Endodermal cell (in vitro differentiated cells): Measurements from ENCODE around the gene CD34. TPM values are rescaled to one million over a fixed set of nuclear protein-coding genes. Genes with fewer than 3 reads are reported as not detected.

Experiments used
- DNase-seq: peaks from one replicate; pipeline ENCODE4 v3.0.0-alpha.2; 2017
- H3K27ac ChIP-seq: 2 replicates; pipeline ENCODE4 v1.5.1; 2013; ENCODE audit warnings: mild to moderate bottlenecking, low read depth, low read length, moderate library complexity
- H3K27me3 ChIP-seq: 2 replicates; pipeline ENCODE4 v1.6.1; 2013; ENCODE audit warnings: mild to moderate bottlenecking, low read length, moderate library complexity; ENCODE audit not compliant: insufficient read depth, control insufficient read depth, poor library complexity, severe bottlenecking
- H3K36me3 ChIP-seq: 2 replicates; pipeline ENCODE4 v1.7.0; 2013; ENCODE audit warnings: mild to moderate bottlenecking, low read length, moderate library complexity; ENCODE audit not compliant: control insufficient read depth, insufficient read depth
- H3K4me1 ChIP-seq: one replicate; pipeline ENCODE4 v1.7.0; 2013; ENCODE audit warnings: low read length; ENCODE audit not compliant: control insufficient read depth, insufficient read depth
- H3K4me3 ChIP-seq: 2 replicates; pipeline ENCODE4 v1.5.1; 2013; ENCODE audit warnings: mild to moderate bottlenecking, low read length, moderate library complexity
- H3K9ac ChIP-seq: 2 replicates; pipeline ENCODE4 v1.6.1; 2013; ENCODE audit warnings: mild to moderate bottlenecking, low read length, moderate library complexity; ENCODE audit not compliant: poor library complexity, severe bottlenecking; ENCODE audit errors: extremely low read depth
- H3K9me3 ChIP-seq: 2 replicates; pipeline ENCODE4 v1.6.1; 2013; ENCODE audit warnings: mild to moderate bottlenecking, low read length, moderate library complexity; ENCODE audit not compliant: control insufficient read depth
- H3K27ac Mint-ChIP-seq: 2 replicates; pipeline ENCODE4 v1.8.0; 2020; ENCODE audit warnings: mixed read lengths
- H3K27me3 Mint-ChIP-seq: 2 replicates; pipeline ENCODE4 v1.8.0; 2021; ENCODE audit warnings: mild to moderate bottlenecking, mixed read lengths; ENCODE audit not compliant: insufficient read depth
- H3K36me3 Mint-ChIP-seq: 2 replicates; pipeline ENCODE4 v1.8.0; 2020; ENCODE audit warnings: low read depth, mixed read lengths
- H3K4me1 Mint-ChIP-seq: 2 replicates; pipeline ENCODE4 v1.8.0; 2020; ENCODE audit warnings: mixed read lengths
- H3K4me3 Mint-ChIP-seq: 2 replicates; pipeline ENCODE4 v1.8.0; 2020; ENCODE audit warnings: mild to moderate bottlenecking, moderate library complexity, mixed read lengths
- H3K9me3 Mint-ChIP-seq: 2 replicates; pipeline ENCODE4 v1.8.0; 2020; ENCODE audit warnings: mild to moderate bottlenecking, mixed read lengths
- WGBS, 2 experiments: methylation state at CpG; one replicate each; pipeline versions ENCODE4 v1.1.5 to v1.1.7; 2013; ENCODE audit warnings: missing lambda C conversion rate in 2 of 2, mixed read lengths in 1 of 2; ENCODE audit not compliant: insufficient coverage in 1 of 2, insufficient read length in 1 of 2; 5-methylcytosine and 5-hydroxymethylcytosine counted together
- long read RNA-seq, 4 experiments: library from polyadenylated mRNA in 2 of 4; library from RNA in 1 of 4; library from capped mRNA in 1 of 4; stranded (forward) in 3 of 4; unstranded in 1 of 4; transcript quantifications; one replicate each; pipeline ENCODE4 v2.0.0, GENCODE V29; 2020 to 2021; ENCODE audit warnings: inconsistent platforms in 1 of 4
- polyA plus RNA-seq, 2 experiments: library from polyadenylated mRNA; stranded (reverse); fragments of 50-300 nt; gene quantifications; one replicate each; pipeline ENCODE4 v1.2.3, GENCODE V29; 2013
- total RNA-seq, 2 donors: library from RNA; stranded (reverse); fragmentation: NEBNext Ultra II Directional in 1 of 2; extraction: Animal tissue kit (Norgen Biotek cat#: 25700) in 1 of 2; gene quantifications; 2 replicates in 1 of 2; 3 replicates in 1 of 2; pipeline ENCODE4 v1.2.1, GENCODE V29; 2021
- TF ChIP-seq, protein P1 (sequence below): fragments of 200-600 bp; sonication (generic); conservative IDR thresholded peaks from 2 replicates; pipeline ENCODE4 v1.5.0; 2021; ENCODE audit warnings: antibody characterized with exemption, mild to moderate bottlenecking

CD34 gene
- total RNA-seq, result 1 to 10 TPM; 1.6 to 6.9 TPM
- polyA plus RNA-seq (2013, experiment 1 of 2), result 1.2 TPM
- 0.99 TPM for polyA plus RNA-seq (2013, experiment 2 of 2)
- long read RNA-seq, experiment 1, full-length matches to known transcripts, result 3 of 6 reads
- long read RNA-seq, experiment 1, partial matches to known transcripts, result 0 of 6 reads
- long read RNA-seq, experiment 1, other reads (novel, unspliced or antisense), result 3 of 6 reads
- long read RNA-seq, experiment 2, full-length matches to known transcripts, result 12 of 12 reads
- long read RNA-seq, experiment 2, partial matches to known transcripts, result 0 of 12 reads
- long read RNA-seq, experiment 2, other reads (novel, unspliced or antisense), result 0 of 12 reads
- long read RNA-seq, experiment 3, full-length matches to known transcripts, result 1 of 1 reads
- long read RNA-seq, experiment 3, partial matches to known transcripts, result 0 of 1 reads
- long read RNA-seq, experiment 3, other reads (novel, unspliced or antisense), result 0 of 1 reads
- long read RNA-seq, experiment 4, full-length matches to known transcripts, result 4 of 5 reads
- long read RNA-seq, experiment 4, partial matches to known transcripts, result 1 of 5 reads
- long read RNA-seq, experiment 4, other reads (novel, unspliced or antisense), result 0 of 5 reads

DNA sequence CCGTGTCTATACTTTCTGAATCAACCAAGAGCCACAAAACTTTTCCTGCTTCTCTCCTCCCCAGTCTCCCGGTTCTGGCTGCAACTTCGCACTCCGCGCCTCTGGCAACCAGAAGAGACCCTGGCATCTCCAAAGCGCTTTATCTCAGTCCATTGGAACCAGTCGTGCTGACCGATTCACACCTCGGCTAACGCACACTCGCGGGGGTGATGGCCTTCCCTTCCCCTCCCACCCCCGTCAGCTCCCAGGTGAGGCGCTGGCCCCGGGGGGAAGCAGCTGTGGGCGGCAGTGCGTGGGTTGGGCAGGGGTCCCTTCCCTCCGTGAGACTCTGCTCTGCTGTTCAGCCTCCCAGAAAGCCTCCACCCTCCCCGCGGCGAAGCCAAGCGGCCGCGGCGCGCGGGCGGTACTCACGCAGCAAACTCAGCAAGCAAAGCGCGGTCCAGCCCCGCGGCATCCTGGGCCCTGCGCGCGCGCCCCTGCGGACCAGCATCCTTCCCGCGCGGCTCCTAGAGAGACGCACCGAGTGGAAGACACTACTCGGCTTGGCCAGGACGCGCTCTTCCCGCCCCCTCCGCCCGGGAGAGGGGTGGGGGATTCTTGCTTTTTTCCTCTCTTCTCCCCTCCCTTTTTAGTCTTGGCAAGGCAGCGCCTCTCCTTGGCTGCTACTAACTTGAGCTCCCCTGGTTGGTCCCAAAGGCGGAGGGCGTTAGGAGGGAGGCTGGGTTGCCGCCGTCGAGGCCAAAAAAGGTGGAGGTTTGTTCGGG lies at the start of gene CD34:
Gene CD34 (minus strand): TSS at position 535 of the 764 bp plus-strand sequence. CDS start 45 bp downstream, at position 490.
- H3K4me3 ChIP-seq, result peak within 1 kb of the TSS; percentile 68
- H3K27me3 ChIP-seq, result peaks cover 47% of the 10 kb centered on the region

DNA sequence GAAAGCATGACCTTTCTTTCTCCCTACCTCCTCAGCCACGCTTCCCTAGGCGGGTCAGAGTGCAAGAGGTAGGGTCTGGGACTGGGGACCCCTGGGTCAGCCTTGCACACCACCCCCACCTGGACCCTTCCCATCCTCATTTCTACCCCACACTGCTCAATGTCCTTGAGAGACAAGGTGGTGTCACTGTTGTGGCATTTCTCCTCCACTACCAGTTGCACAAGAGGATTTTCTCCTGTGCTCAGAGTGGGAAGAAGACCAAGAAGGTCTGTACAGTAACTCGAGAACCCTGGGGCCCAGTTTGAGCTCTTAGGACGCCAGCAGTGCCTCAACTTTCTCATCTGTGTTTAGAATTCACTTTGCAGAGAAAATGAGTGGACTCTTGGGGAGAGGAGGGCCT lies 49.4 kb upstream of the CD34 start:
- Histone ChIP-seq H3K9me3 (peaks cover 19% of the 10 kb centered on the region), H3K4me1 (no peaks in the 10 kb centered on the region), H3K9ac (no peak overlapping the region), H3K27ac (no peak overlapping the region), H3K36me3 (no peaks in the 10 kb centered on the region), H3K4me3 (no peak overlapping the region), H3K27me3 (peaks cover 80% of the 10 kb centered on the region)
- Mint-ChIP-seq H3K36me3 (peaks cover 5% of the 10 kb centered on the region), H3K27me3 (peaks cover 84% of the 10 kb centered on the region), H3K9me3 (peaks cover 15% of the 10 kb centered on the region), H3K4me3 (no peak overlapping the region), H3K27ac (no peak overlapping the region), H3K4me1 (peaks cover 7% of the 10 kb centered on the region)
- TF ChIP-seq, protein P1, sequence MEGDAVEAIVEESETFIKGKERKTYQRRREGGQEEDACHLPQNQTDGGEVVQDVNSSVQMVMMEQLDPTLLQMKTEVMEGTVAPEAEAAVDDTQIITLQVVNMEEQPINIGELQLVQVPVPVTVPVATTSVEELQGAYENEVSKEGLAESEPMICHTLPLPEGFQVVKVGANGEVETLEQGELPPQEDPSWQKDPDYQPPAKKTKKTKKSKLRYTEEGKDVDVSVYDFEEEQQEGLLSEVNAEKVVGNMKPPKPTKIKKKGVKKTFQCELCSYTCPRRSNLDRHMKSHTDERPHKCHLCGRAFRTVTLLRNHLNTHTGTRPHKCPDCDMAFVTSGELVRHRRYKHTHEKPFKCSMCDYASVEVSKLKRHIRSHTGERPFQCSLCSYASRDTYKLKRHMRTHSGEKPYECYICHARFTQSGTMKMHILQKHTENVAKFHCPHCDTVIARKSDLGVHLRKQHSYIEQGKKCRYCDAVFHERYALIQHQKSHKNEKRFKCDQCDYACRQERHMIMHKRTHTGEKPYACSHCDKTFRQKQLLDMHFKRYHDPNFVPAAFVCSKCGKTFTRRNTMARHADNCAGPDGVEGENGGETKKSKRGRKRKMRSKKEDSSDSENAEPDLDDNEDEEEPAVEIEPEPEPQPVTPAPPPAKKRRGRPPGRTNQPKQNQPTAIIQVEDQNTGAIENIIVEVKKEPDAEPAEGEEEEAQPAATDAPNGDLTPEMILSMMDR, result no peak
- DNase-seq, result no peak
- 92% methylated on average over 4 of the region's 4 CpGs; no CpG with 5 or more reads in 1 of the 2 experiments for WGBS, 2 experiments

More for the DNA sequence above, at the start of gene CD34:
- H3K4me1 Mint-ChIP-seq, result peaks cover 14% of the 10 kb centered on the region
- peak within 1 kb of the TSS; percentile 45 for H3K4me3 Mint-ChIP-seq
- 4 to 13% methylated on average over 14 to 56 of the region's 56 CpGs for WGBS, 2 experiments
- no peaks in the 10 kb centered on the region for H3K9me3 Mint-ChIP-seq
- TF ChIP-seq, protein P1, result no peak
- Histone ChIP-seq H3K4me1 (no peaks in the 10 kb centered on the region), H3K36me3 (no peaks in the 10 kb centered on the region), H3K27ac (no peak within 1 kb of the TSS), H3K9ac (no peak within 1 kb of the TSS), H3K9me3 (no peaks in the 10 kb centered on the region)
- H3K36me3 Mint-ChIP-seq, result no peaks in the 10 kb centered on the region
- H3K27me3 Mint-ChIP-seq, result peaks cover 59% of the 10 kb centered on the region
- no peak within 1 kb of the TSS for H3K27ac Mint-ChIP-seq
- DNase-seq, result peak; percentile 78

DNA sequence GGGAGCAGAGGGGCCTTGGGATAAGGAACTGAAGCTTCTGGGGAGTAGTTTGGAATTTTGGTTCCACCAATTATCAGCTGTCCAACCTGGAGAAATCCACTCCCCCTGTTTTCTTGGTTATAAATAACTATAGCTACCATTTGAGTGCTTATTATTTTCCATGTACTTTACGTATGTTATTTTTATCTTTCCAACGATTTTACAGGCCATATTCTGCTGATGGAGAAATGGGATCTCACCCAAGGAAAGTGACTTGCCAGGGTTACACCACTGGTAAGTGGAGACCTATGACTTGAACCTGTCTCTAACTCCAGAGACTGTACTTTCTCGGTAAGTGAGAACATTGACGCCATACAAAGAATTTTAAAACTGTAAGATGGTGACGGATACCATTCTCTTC lies 49.0 kb upstream of the CD34 start:
- no peak overlapping the region for H3K9ac ChIP-seq
- 84 to 94% methylated on average over 4 to 5 of the region's 5 CpGs for WGBS, 2 experiments
- peaks cover 76% of the 10 kb centered on the region for H3K27me3 ChIP-seq

More for the DNA sequence above, 49.0 kb upstream of the CD34 start:
- Histone ChIP-seq H3K9me3 (peaks cover 20% of the 10 kb centered on the region), H3K4me1 (no peaks in the 10 kb centered on the region), H3K36me3 (no peaks in the 10 kb centered on the region), H3K4me3 (no peak overlapping the region), H3K27ac (no peak overlapping the region)
- H3K27ac Mint-ChIP-seq, result no peak overlapping the region
- H3K27me3 Mint-ChIP-seq, result peaks cover 84% of the 10 kb centered on the region
- DNase-seq, result no peak
- TF ChIP-seq, protein P1, result no peak
- peaks cover 15% of the 10 kb centered on the region for H3K9me3 Mint-ChIP-seq
- H3K36me3 Mint-ChIP-seq, result peaks cover 5% of the 10 kb centered on the region
- H3K4me3 Mint-ChIP-seq, result peak overlapping the region; percentile 53
- H3K4me1 Mint-ChIP-seq, result peaks cover 7% of the 10 kb centered on the region
